LoVo (cell line): ENCODE results near the gene PRSS1.
"Not testable (repeated sequence)": the region's sequence is repeated elsewhere in the genome, so short reads cannot be mapped to it uniquely, and the experiment has no call there.

Source experiments
- DNase-seq: peaks from one replicate; pipeline ENCODE4 v3.0.0-alpha.2; 2016; ENCODE audit warnings: low spot score

PRSS1 gene

DNA sequence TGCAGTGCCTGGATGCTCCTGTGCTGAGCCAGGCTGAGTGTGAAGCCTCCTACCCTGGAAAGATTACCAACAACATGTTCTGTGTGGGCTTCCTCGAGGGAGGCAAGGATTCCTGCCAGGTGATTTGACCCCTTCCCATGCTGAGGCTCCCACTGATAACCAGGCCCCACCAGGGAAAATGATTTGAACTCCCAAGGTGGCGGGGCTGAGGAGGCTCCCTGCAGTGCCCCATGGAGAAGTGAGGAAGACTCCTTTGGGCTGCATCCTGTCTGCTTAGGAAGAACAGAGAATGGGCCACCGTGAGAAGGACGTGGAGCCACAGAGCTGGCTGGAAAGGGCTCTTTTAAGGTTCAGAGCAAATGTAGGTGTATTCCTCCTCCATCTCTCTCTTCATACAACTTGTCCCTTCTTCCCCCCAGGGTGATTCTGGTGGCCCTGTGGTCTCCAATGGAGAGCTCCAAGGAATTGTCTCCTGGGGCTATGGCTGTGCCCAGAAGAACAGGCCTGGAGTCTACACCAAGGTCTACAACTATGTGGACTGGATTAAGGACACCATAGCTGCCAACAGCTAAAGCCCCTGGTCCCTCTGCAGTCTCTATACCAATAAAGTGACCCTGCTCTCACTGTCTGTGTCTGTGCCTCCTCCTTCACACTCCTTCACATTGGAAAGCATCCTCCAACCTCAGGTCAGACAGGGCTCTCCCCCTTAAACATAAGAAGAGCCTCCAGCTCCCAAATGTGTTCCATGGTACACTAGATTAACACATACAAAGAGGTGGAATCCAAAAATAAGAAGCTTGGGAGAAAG, 24.9 kb downstream of the PRSS1 start:
- DNase-seq: no peak

DNA sequence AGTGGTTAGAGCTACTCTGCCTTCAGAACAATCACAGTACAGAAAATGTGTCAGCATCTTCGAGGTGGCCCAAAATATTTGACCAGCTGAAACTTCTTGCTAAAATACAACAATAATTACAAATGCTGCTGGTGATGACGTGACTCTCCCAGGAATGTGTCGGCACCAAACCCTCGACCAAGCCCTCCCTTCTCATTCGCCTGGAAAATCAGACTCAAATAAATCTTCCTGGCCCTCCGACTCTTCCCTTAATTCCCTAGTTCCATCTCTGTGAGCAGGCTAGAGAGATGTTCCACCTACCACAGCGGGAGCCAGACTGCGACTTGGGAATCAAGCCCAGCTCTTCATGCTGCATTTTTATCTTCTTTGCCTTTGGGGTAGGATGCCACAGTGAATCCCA, 25.6 kb downstream of the PRSS1 start:
- no peak for DNase-seq

DNA sequence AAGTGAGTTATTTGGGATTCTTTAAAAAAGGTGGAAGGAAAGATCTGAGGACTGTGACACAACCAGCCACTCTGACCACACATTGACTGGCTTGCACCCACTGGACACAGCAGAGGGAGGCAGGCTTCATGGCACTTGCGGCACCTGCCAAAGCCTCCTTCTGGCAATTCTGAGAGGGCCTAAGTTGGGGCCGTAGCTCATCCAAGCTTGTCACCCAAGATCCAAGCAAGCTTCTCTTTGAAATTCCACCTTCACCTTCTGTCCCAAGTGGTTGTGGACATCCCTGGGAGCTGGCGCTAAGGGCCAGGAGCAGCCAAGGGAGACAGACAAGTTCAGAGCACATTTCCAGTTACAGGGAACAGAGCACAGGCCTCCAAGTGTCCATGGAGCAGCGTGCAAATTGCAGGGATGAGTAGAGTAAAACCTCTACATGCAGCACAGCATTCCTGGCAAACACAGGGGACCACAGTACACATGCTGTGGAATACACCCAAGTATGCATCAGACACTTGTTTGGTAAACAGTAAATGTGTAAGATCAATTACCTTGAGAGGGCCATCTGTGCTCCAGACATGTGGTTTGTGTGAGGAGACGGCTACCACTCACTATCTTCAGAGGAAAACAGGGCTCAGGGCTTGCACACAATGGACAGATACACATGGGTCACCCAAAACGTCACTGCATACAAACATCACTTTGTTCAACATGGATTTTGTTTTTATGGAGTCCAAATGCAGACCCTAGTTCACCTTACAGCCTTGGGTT, 26.3 kb downstream of the PRSS1 start:
- not testable (repeated sequence) for DNase-seq

DNA sequence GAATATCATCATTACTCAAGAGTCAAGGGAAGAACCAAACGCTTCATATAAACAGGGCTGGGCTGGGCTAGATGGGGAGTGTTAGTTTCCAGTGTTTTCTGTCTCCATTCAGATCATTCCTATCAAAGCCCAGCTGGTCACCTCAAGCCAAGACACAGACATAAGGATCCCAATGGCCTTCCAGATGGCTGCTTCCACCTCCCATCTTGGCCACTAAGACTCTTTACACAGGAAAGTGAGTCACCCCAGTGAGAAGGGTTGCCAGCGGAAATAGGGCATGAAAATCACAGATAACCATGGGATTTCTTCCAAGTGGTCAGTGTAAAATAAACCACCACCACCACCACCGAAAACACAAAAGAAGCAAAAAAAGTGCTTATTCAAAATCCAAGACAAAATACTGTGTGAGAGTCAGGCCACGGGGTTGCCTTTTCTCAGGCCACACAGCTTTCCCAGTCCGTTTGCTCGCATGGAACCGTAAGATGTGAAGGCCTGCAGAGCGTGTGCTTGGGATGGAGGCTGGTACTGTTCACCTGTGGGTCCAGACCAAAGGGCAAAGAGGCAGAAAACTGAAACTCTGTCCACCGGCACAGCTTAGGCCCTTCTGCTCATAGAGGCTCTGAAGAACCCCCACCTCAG, 27.1 kb downstream of the PRSS1 start:
- no peak for DNase-seq

DNA sequence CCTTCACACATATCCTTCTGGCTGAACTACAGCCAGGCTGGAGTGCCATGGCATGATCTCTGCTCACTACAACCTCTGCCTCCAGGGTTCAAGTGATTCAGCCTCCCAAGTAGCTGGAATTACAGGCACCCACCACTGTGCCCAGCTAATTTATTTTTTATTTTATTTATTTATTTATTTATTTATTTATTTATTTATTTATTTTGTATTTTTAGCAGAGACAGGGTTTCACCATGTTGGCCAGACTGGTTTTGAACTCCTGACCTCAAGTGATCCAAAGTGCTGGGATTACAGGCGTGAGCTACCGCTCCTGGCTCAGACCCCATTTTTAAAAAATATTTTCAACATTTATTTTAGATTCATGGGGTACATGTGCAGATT, 27.6 kb downstream of the PRSS1 start:
- not testable (repeated sequence) for DNase-seq

DNA sequence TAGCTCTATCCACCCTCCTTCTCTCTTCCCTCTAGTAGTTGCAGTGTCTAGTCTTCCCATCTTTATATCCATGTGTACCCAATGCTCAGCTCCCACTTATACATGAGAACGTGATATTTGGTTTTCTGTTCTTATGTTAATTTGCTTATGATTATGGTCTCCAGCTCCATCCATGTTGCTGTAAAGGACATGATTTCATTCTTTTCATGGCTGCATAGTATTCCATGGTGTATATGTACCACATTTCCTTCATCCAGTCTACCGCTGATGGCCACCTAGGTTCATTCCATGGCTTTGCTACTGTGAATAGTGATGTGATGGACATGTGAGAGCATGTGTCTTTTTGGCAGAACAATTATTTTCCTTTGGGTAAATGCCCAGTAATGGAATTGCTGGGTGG, 28.0 kb downstream of the PRSS1 start:
- DNase-seq: no peak

DNA sequence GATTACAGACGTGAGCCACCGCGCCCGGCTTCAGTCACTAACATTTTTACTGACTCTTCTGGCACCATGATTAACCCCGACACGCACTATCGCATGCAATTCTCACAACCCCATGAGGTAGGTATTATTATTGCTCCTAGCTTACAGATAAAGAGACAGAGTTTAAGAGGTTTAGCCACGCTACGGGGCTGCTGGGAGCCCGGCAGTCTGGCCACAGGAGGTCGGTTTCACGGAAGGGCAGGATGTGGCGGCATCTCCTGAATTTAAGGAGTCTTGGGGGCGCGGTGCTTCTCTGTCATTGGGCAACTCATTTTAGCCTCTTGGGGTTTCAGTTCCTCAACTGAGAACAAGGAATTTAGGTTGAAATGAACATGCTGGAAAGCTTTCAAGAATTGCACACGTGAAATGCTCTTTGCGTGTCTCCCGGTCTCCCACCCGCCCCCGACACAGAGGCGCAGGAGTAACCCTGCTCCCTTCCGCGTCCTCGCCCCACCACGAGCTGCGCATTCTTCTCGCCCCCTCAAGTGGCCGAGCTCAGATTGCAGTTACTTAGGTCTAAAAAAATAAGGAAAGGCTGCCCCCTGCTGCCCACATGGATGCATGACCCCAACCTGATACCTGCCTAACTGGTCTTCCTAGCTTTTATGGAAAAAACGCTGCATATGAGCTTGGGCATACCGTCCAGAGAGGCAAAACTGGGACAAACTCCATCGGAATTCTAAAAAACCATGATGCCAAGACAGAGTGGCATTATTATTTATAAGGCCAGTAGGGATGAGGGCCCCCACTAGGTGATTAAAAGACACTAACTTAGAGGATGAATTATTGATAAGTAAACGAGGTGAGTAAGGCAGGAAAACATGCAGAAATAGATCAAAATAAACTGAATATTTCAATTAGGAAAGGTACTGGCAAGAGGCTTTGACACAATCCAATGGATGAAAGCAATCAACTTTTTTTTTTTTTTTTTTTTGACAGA, 33.9 kb downstream of the PRSS1 start:
- DNase-seq: peak; percentile 98

DNA sequence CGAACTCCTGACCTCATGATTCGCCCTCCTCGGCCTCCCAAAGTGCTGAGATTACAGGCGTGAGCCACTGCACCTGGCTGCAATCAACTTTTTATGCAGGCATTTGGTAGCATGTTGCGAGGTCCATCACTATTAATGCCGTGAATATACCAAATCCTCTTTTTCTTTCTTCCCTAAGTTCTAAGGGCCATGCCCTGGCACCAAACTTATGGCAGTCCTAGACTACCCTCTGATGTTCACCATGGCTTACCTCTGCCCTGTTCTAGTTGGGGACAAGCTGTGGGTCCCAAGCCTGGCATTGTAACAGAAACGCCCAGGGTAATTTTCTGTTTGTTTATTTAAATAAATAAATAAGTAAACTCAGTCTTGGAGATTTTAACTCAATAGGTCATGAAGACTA, 34.8 kb downstream of the PRSS1 start:
- no peak for DNase-seq

DNA sequence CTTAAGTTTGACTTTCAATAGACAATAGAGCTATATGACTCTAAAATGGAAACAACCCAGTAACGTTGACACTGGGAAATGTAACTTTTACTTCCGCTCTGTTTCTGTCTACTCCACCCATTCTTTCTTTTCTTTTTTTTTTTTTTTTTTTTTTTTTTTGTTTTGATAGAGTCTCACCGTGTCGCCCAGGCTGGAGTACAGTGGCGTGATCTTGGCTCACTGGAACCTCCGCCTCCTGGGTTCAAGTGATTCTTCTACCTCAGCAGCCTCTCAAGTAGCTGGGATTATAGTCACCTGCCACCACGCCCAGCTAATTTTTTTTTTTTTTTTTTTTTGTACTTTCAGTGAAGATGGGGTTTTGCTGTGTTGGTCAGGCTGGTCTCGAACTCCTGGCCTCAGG, 35.4 kb downstream of the PRSS1 start:
- DNase-seq: no peak

DNA sequence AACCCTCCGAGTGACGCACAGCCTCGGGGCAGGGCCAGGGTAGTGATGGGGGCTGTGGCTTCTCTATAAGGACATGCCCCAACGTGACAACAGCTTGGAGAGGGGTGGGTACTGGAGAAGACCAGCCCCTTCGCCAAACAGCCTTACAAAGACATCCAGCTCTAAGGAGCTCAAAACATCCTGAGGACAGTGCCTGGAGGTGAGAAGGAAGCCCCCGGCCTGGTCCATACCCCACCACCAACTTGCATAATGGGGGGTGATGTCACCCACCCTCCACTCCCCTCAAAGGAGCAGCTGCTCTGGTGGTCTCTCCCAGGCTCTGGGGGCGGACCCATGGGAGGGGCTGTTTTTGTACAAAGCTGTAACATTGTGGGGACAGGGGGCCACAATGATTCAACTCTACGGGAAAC, 36.6 kb downstream of the PRSS1 start:
- DNase-seq: no peak

DNA sequence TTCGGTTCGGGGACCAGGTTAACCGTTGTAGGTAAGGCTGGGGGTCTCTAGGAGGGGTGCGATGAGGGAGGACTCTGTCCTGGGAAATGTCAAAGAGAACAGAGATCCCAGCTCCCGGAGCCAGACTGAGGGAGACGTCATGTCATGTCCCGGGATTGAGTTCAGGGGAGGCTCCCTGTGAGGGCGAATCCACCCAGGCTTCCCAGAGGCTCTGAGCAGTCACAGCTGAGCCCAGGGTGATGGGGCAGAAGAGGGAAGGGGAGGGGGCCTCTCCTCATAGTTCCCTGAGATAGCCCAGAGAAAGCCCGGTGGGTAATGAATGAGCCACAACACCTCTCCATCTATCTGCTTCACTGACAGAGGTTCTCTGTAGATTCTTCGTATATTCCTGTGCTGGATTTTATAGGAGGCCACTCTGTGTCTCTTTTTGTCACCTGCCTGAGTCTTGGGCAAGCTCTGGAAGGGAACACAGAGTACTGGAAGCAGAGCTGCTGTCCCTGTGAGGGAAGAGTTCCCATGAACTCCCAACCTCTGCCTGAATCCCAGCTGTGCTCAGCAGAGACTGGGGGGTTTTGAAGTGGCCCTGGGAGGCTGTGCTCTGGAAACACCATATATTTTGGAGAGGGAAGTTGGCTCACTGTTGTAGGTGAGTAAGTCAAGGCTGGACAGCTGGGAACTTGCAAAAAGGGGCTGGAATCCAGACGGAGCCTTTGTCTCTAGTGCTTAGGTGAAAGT, 37.9 kb downstream of the PRSS1 start:
- DNase-seq: no peak

DNA sequence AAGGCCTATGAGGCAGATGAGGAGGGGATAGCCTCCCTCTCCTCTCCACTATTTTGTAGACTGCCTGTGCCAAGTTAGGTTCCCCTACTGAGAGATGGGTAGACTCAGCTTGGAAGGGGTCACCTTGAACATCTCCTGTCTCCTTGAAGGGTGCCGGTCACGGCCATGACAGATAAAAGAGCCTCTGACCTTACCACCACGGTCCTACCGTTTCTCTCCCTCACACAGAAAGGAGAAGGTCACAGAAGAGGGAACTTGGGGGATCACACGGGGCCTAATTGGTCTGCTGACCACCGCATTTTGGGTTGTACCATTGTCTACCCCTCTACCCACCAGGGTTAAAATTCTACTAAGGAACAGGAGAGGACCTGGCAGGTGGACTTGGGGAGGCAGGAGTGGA, 38.5 kb downstream of the PRSS1 start:
- no peak for DNase-seq

DNA sequence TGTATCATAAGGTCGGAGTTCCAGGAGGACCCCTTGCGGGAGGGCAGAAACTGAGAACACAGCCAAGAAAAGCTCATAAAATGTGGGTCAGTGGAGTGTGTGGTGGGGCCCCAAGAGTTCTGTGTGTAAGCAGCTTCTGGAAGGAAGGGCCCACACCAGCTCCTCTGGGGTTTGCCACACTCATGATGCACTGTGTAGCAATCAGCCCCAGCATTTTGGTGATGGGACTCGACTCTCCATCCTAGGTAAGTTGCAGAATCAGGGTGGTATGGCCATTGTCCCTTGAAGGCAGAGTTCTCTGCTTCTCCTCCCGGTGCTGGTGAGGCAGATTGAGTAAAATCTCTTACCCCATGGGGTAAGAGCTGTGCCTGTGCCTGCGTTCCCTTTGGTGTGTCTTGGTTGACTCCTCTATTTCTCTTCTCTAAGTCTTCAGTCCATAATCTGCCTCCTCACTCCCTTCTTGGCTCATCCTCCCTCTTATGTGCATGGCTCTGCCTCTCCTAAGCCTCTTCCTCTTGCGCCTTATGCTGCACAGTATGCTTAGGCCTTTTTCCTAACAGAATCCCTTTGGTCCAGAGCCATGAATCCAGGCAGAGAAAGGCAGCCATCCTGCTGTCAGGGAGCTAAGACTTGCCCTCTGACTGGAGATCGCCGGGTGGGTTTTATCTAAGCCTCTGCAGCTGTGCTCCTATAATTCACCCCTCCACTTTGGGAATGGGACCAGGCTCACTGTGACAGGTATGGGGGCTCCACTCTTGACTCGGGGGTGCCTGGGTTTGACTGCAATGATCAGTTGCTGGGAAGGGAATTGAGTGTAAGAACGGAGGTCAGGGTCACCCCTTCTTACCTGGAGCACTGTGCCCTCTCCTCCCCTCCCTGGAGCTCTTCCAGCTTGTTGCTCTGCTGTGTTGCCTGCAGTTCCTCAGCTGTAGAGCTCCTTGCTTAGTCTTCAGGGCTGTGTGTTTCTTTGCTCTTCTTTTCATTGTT, 39.3 kb downstream of the PRSS1 start:
- no peak for DNase-seq

DNA sequence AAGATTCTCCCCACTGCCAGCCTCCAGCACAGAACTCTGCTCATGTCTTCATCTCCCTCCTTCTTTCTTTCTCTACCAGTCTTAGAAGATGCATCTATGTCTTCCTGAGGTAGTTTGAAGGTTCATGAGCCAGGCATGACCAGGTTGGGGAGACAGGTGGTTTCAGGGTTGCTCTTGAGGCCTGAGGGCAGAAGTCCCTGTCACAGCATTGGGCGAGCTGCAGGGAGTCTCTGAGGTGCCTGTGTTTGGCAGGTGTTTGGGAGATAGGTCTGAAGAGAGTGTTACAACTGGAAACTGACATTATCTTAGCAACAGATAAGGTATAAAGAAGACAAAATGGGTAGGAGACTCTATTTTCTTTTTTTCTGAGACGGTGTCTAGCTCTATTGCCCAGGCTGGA, 40.2 kb downstream of the PRSS1 start:
- DNase-seq: no peak

DNA sequence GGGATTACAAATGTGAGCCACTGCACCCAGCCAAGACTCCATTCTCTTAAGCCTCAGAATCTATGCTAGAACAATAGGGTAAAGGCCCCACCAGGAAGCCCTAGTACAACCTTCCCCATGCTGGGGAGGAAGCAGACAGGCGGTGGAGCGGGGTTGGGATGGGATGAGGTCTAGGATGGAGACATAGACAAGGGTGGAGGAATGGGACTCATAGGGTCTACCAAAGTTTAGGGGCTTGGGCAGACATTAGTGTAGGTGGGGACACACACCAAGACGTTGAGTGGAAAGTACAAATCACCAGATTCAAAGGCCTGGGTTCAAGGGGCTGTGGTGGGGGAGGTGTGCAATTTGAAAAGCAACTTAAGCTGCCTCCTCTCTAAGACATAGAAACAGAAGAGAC, 40.8 kb downstream of the PRSS1 start:
- DNase-seq: no peak

DNA sequence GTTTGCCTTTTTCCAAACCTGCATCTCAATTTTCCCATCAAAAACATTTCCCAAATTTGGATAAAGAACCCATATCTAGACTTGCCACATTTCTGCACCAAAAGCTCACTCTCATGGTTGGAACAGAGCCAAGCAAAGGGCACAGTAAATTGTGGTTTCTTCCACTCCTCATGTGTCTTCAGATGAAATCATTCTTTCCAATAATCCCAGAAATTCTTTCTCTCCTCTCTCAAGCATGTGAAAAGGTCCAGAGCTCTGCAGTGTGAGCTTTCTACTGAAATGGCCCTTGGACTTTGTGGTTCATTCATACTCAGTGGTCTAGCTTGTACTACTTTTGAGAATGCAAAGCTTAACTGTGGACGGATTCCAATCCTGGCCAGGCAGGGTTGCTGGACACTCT, 41.3 kb downstream of the PRSS1 start:
- DNase-seq: no peak

DNA sequence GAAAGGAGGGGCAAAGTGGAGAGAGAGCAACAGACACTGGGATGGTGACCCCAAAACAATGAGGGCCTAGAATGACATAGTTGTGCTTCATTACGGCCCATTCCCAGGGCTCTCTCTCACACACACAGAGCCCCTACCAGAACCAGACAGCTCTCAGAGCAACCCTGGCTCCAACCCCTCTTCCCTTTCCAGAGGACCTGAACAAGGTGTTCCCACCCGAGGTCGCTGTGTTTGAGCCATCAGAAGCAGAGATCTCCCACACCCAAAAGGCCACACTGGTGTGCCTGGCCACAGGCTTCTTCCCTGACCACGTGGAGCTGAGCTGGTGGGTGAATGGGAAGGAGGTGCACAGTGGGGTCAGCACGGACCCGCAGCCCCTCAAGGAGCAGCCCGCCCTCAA, 42.2 kb downstream of the PRSS1 start:
- no peak for DNase-seq

DNA sequence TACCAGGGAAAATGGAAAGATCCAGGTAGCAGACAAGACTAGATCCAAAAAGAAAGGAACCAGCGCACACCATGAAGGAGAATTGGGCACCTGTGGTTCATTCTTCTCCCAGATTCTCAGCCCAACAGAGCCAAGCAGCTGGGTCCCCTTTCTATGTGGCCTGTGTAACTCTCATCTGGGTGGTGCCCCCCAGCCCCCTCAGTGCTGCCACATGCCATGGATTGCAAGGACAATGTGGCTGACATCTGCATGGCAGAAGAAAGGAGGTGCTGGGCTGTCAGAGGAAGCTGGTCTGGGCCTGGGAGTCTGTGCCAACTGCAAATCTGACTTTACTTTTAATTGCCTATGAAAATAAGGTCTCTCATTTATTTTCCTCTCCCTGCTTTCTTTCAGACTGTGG, 42.9 kb downstream of the PRSS1 start:
- DNase-seq: no peak

DNA sequence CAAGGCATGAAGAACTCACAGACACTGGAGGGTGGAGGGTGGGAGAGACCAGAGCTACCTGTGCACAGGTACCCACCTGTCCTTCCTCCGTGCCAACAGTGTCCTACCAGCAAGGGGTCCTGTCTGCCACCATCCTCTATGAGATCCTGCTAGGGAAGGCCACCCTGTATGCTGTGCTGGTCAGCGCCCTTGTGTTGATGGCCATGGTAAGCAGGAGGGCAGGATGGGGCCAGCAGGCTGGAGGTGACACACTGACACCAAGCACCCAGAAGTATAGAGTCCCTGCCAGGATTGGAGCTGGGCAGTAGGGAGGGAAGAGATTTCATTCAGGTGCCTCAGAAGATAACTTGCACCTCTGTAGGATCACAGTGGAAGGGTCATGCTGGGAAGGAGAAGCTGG, 43.3 kb downstream of the PRSS1 start:
- DNase-seq: no peak

DNA sequence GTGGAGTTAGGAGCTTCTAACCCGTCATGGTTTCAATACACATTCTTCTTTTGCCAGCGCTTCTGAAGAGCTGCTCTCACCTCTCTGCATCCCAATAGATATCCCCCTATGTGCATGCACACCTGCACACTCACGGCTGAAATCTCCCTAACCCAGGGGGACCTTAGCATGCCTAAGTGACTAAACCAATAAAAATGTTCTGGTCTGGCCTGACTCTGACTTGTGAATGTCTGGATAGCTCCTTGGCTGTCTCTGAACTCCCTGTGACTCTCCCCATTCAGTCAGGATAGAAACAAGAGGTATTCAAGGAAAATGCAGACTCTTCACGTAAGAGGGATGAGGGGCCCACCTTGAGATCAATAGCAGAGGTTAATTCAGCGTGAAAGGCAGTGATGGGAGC, 43.9 kb downstream of the PRSS1 start:
- DNase-seq: no peak
